Stomach (tissue), 4 donors: Measurements from ENCODE around the gene ANKRD42.

Experiments used
- EP300 ChIP-seq: sonication (generic); formaldehyde crosslinking; IDR thresholded peaks from one replicate; pipeline ENCODE4 v1.6.1; 2017; ENCODE audit warnings: antibody characterized with exemption
- POLR2A ChIP-seq, 4 donors: fragments of 450-650 bp; IDR thresholded peaks; one replicate each; pipeline ENCODE4 v1.6.1; 2016; ENCODE audit warnings: antibody characterized with exemption in 4 of 4, control low read depth in 2 of 4, mild to moderate bottlenecking in 1 of 4, moderate library complexity in 1 of 4
- POLR2AphosphoS5 ChIP-seq, 3 donors: sonication (generic); formaldehyde crosslinking; IDR thresholded peaks; one replicate each; pipeline ENCODE4 v1.6.1; 2016; ENCODE audit warnings: antibody characterized with exemption in 3 of 3
- TF ChIP-seq, protein P1 (sequence below), 7 experiments: fragments of 450-650 bp in 4 of 7; fragments of 200-600 bp in 3 of 7; sonication (generic) in 3 of 7; IDR thresholded peaks; one replicate each; pipeline ENCODE4 v1.5.1; 2016 to 2019; ENCODE audit warnings: antibody characterized with exemption in 7 of 7, control low read depth in 2 of 7, mild to moderate bottlenecking in 1 of 7

DNA sequence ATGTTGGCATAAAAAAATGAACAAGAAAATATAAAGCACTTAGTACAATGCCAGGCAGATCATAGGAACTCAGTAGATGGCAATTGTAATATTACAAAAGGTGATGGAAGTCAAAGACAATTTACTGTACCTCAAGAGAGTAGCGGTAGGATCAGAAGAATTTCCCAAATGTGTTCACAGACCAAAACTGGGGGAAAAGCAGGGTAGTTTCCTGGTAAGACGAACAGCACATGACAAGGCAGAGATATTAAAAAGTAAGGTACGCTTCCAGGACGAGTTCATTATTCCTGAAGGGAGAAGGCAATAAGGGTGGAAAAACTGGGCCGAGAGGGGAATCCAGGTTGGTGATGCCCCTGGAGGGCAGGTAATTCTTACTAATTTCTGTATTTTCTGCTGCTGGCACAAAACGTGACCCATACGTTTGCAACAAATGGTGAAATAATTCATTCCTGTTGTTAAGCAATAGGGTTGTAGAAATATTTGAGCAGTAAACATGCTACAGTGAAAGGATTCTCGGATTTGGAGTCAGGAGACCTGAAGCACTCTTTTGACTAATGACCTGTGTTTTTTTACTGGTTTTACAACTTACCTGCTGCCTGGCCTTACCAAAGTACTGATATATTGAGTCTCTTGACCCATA lies 786 bp upstream of the ANKRD42 start:
- TF ChIP-seq, protein P1, sequence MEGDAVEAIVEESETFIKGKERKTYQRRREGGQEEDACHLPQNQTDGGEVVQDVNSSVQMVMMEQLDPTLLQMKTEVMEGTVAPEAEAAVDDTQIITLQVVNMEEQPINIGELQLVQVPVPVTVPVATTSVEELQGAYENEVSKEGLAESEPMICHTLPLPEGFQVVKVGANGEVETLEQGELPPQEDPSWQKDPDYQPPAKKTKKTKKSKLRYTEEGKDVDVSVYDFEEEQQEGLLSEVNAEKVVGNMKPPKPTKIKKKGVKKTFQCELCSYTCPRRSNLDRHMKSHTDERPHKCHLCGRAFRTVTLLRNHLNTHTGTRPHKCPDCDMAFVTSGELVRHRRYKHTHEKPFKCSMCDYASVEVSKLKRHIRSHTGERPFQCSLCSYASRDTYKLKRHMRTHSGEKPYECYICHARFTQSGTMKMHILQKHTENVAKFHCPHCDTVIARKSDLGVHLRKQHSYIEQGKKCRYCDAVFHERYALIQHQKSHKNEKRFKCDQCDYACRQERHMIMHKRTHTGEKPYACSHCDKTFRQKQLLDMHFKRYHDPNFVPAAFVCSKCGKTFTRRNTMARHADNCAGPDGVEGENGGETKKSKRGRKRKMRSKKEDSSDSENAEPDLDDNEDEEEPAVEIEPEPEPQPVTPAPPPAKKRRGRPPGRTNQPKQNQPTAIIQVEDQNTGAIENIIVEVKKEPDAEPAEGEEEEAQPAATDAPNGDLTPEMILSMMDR (IDR thresholded peaks at IDR 0.05) = no peak
- TF ChIP-seq EP300 = no peak
- TF ChIP-seq POLR2A (IDR thresholded peaks at IDR 0.05) = no peak
- TF ChIP-seq POLR2AphosphoS5 (IDR thresholded peaks at IDR 0.05) = no peak
